BJ (cell line): ENCODE data around the gene BCAR3. TPM values are rescaled to one million over a fixed set of nuclear protein-coding genes. Genes with fewer than 3 reads are reported as not detected.

Source experiments
- CTCF ChIA-PET: fragments of 350-600 bp; formaldehyde crosslinking; extraction: SDS; loops from one replicate; lab custom pipeline; 2021; ENCODE audit warnings: antibody characterized with exemption, inconsistent platforms; lab: Yijun Ruan, JAX
- POLR2A ChIA-PET: fragments of 300-600 bp; sonication (Branson Sonifier 250); formaldehyde crosslinking; extraction: SDS; loops from one replicate; lab custom pipeline; 2021; ENCODE audit warnings: antibody characterized with exemption; lab: Charles Lee
- DNase-seq: peaks from one replicate; pipeline ENCODE4 v3.0.0-alpha.2; 2011; ENCODE audit warnings: low read depth
- H3K27me3 ChIP-seq: 2 replicates; pipeline ENCODE4 v1.6.0; 2011; ENCODE audit warnings: low read length; ENCODE audit not compliant: control insufficient read depth, insufficient read depth
- H3K36me3 ChIP-seq: 2 replicates; pipeline ENCODE4 v1.5.1; 2011; ENCODE audit warnings: low read length; ENCODE audit not compliant: control insufficient read depth, insufficient read depth
- H3K4me3 ChIP-seq: 2 replicates; pipeline ENCODE4 v1.5.1; 2011; ENCODE audit warnings: low read depth, mild to moderate bottlenecking, control low read depth, low read length
- polyA plus RNA-seq: library from polyadenylated mRNA; depleted of rRNA; stranded (reverse); fragments of >200 nt; gene quantifications from 2 replicates; pipeline ENCODE4 v1.2.3, GENCODE V29; 2011; rRNA removed
- TF ChIP-seq, protein P1 (sequence below): IDR thresholded peaks from 2 replicates; pipeline ENCODE4 v1.5.1; 2011; ENCODE audit warnings: low read depth, mild to moderate bottlenecking, control low read depth, inconsistent platforms, low read length, moderate library complexity; ENCODE audit not compliant: insufficient read depth

BCAR3 gene
- polyA plus RNA-seq, 1 experiment: 31.7 TPM

DNA sequence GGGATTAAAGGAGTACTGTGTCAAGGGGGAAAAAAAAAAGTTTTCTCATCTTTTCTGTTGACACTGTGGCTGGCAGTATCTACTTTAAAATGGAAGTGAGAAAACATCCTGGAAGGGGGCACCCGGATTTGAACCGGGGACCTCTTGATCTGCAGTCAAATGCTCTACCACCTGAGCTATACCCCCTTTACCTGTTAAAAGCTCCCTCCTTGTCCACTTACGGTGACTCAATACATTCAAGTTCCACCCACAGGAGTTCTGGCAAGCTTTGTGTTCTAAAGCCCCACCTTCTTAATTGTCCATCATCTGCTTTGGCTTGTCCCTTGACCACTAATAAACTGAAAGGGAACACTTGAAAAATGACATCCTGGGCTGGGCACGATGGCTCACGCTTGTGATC is 165.5 kb downstream of the BCAR3 start:
- H3K4me3 ChIP-seq: no peak overlapping the region
- ChIA-PET CTCF (interaction anchor here (0.6 kb wide), 1 partner anchor 84 kb away, joined by 3 read pairs; no protein-coding TSS in a partner anchor), POLR2A (no interaction called here)
- H3K36me3 ChIP-seq: no peaks in the 10 kb centered on the region
- no peak for DNase-seq
- H3K27me3 ChIP-seq: no peaks in the 10 kb centered on the region
- TF ChIP-seq, protein P1, sequence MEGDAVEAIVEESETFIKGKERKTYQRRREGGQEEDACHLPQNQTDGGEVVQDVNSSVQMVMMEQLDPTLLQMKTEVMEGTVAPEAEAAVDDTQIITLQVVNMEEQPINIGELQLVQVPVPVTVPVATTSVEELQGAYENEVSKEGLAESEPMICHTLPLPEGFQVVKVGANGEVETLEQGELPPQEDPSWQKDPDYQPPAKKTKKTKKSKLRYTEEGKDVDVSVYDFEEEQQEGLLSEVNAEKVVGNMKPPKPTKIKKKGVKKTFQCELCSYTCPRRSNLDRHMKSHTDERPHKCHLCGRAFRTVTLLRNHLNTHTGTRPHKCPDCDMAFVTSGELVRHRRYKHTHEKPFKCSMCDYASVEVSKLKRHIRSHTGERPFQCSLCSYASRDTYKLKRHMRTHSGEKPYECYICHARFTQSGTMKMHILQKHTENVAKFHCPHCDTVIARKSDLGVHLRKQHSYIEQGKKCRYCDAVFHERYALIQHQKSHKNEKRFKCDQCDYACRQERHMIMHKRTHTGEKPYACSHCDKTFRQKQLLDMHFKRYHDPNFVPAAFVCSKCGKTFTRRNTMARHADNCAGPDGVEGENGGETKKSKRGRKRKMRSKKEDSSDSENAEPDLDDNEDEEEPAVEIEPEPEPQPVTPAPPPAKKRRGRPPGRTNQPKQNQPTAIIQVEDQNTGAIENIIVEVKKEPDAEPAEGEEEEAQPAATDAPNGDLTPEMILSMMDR: no peak

Other genes starting within 250 kb of the BCAR3 start
- 5.5 and 12.4 TPM in 2 replicates for gene FNBP1L, start 233.7 kb downstream of the BCAR3 start, polyA plus RNA-seq
- gene DNTTIP2, start 197.4 kb upstream of the BCAR3 start, polyA plus RNA-seq: 10.4 and 16.7 TPM in 2 replicates
- gene GCLM, start 227.6 kb upstream of the BCAR3 start, polyA plus RNA-seq: 19.1 and 35.1 TPM in 2 replicates